NCI-H510A (cell line): Measurements from ENCODE around the gene TMIGD3.

ENCODE experiments used
- DNase-seq: peaks from one replicate; lab custom pipeline; 2025; lab: John Stamatoyannopoulos, UW

The TMIGD3 gene

GRCh38 chr1:111474521-111474920 lies 28.9 kb downstream of the TMIGD3 start:
- DNase-seq: no peak

GRCh38 chr1:111474106-111474505 lies 29.3 kb downstream of the TMIGD3 start:
- DNase-seq: no peak

DNA sequence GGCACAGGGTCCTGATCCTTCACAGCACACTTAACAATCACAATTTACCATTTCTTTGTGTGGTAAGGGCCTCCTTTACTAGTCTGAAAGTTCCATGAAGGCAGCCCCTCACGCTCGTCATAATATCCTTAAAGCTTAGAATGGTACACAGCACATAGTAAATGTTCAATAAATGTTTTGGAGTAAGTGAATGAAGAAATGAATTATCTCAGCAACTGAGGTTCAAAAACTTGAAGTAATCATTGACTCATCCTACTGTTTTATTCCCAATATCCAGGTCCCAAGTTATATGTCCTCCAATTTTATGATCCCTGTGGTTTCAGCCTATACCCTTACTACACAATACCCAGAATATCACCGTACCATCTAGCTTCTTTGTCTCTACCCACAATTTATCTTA lies 31.9 kb downstream of the TMIGD3 start:
- no peak for DNase-seq

GRCh38 chr1:111471012-111471411 lies 32.4 kb downstream of the TMIGD3 start:
- no peak for DNase-seq

DNA sequence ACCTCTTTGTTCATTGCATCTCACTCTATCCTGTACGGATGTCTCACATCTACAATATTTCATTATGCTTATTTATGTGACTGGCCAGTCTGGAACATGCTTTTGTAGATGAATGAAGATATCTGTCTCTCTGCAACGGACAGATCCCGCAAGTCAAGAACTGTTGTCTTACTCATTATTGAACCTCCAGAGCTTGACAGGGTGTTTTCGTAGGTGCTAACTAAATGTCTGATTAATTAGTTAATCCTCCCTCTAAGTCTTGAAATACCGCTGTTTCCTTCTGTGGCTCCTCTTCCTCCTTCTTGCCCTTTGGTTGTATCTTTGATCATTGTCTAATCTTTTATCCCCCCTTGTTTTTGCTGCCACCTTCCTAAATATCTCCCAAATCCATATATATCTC lies 32.8 kb downstream of the TMIGD3 start:
- DNase-seq: no peak

- DNase-seq: no peak
Observed at GRCh38 chr1:111469539-111469938, 33.9 kb downstream of the TMIGD3 start.

- no peak for DNase-seq
Observed at GRCh38 chr1:111468717-111469100, 34.7 kb downstream of the TMIGD3 start.

DNA sequence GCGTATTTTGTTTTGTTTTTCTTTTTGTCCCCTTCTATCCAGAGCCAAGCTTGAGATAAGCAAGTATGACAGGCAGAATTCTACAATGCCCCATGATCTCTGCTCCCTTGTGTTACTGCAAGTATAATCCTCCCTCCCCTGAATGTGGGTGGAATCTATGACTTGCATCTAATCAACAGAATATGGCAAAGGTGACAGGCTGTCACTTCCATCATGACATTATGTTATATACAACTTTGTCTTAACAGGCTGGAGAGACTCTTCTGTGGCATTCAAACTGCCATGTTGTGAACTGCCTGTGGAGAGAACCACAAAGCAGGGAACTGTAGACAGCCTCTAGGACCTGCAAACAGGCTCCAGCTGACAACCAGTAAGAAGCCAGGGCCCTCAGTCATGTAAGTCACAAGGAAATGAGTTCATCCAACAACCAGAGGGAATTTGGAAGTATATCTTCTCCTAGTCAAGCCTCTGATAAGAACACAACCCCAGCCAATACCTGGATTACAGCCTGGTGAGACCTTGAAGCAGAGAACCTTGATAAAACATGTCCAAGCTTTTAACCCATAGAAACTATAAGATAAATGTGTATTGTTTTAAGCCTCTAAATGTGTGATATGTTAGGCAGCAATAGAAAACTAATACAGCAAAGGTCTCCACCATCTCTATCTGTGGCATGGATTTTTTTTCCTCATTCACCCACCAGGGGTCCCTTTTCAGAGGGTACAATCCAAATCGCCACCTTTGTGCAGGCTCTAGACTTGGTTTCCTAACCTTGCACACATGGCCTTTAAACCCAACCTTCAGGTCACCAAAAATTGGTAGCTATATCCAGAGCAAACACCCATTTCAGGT lies 35.3 kb downstream of the TMIGD3 start:
- no peak for DNase-seq

DNA sequence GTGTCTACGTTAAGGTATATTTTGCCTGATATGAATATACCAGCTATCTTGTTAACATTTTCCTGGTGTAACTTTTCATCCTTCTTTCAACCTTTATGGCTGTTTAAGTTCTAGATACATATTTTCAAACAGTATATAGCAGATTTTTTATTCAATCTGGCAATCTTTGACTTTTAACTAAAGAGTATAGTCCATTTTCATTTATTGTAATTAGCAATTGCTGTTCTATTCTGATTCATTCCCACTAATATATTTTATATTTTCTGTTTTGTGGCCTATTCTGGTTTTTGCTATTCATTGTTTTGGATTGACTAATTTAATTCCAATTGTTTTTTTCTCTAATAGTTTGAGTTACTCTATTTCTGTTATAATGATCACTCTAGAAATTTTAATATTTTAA lies 37.0 kb downstream of the TMIGD3 start:
- DNase-seq: no peak

GRCh38 chr1:111465754-111466153 lies 37.7 kb downstream of the TMIGD3 start:
- no peak for DNase-seq

DNA sequence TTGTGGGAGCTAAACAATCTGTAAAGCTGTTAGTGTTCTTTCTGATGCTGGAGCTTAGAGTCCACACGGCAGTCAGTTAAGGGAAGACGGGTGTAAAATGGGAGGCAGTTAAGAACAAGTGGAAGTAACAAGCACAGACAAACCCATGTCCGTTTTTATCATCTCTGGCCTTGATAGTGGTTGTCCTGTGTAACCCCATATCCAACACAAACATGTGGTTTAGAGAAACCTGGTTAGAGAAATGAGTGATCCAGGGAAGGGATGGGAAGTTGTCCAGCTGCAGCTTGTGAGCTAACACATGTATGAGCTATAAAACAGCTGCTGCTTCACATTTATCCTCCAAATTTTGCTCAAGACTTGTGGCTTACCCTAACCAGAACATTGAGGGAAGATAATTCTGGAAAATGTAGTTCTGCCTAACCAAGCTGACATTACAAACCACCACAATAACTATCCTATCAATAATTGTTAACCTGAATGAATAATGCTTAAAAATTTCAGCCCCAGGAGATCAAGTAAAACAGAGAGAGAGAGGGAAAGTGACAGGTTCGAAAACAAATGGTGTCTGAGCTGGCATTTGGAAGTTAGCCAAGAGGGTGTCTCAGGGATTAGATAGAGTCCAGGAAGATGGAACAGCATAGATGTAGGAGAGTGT lies 40.3 kb downstream of the TMIGD3 start:
- DNase-seq: no peak

DNA sequence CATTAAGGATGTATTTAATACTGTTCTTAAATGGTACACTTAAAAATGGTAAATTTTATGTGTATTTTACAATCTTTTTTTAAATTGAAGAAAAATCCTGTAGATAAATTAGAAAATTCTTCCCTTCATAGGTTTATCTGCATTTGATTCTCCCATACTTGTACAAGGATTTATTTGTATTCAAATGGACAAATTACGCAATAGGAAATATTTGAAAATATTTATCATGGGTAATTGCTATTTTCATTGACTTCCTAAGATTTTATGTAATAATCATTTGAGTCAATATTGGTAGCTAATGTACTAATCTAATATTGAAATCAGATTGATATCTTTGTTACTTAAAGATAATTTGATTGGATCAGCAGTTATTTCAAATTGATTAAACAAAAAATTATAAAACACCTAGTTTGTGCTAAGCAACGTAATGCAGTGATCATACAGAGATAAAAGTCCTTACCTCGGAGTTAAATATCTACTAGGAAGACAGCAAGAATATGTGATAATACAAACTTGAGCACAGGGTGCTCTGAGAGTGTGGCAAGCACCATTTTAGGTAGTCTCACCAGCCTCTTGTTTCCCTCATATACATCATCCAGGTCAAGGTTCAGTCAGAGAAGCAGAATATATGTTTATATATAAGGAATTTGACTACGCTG lies 40.9 kb downstream of the TMIGD3 start:
- no peak for DNase-seq

- DNase-seq: no peak
Observed at GRCh38 chr1:111461765-111462164, 41.7 kb downstream of the TMIGD3 start.

DNA sequence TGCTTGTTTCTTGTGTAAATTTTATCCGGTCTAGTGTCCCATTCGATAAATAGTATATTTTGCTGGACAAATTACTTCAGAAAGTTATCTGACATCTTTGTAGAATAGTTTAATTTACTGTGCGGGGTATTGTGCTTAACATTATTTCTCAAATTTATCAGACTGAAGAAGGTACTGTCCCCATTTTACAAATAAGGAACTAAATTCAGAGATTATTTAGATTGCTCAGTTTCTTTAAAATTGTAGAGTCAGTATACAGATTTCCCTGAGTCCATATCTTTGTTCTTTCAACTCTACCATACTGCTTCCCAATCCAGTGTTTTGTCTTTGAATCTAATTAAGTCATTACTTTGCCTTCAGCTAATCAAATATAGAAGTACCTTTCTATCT lies 47.8 kb downstream of the TMIGD3 start:
- DNase-seq: no peak

DNA sequence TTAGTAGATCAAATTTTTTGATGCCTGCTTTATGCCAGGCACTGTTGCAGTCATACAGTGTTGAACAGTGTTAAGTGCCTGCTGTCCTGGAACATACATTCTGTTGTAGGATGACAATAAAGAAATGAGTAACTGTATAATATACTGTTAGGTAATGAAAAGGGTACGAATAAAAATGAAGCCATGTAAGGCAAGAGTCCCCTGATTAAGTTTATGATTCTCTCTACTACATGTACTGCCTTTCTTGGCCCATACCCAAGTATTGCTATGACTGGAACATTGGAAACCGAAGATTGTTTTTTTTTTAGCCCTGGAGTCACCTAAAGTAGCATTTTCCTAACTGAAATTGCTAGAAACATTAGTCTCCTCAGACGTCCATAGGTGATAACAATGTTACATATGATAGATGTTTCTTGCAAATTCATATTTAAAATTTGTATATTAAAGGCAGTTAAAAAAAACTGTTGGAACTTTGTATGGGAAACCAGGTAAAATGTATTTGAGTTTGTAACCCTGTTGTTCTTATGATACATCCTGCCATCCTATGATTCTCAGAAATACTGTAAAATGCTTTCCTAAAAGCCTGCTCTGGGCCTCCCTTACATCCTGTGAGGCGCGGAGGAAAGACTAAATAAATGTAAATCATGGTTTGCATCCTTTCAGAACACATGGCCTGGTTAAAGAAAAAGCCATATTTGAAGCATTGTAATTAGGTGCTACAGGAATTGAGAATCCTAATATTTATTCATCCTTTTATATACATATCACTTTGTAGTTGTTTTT lies 48.4 kb downstream of the TMIGD3 start:
- no peak for DNase-seq

DNA sequence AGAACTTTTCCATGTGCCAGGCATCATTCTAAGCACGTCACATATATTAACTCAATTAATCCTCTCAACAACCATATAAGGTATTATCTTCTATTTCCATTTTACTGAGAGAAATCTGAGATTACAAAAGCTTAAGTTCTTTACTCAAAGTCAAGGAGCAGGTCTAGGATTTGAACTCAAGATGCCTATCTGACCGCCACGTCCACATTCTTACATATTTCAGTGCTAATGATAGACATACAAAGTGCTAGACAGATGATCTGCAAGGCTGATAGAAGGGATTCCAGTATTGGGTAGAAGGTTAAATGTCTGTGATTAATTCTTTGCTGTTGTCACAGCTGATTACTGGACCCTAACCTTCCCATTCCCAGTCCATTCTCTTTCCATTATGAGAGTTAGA lies 49.7 kb downstream of the TMIGD3 start:
- DNase-seq: no peak

DNA sequence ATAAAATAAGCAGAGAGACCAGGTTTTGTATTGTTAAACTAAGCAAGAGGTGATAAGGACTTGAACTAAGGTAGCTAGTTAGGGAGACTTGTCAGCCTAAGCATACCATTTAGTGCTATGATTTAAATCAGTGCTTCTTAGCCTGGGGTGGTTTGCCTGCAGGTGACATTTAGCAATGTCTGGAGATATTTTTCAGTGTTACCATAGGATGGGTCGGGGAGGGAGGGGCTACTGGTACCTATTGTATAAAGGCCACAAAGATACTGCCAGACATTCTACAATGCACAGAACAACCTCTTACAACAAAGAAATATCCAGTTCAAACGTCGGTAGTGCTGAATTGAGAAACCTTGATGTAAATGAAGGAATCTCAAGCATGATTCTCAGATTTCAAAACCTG lies 50.9 kb downstream of the TMIGD3 start:
- no peak for DNase-seq

GRCh38 chr1:111450185-111450584 lies 53.2 kb downstream of the TMIGD3 start:
- DNase-seq: no peak

DNA sequence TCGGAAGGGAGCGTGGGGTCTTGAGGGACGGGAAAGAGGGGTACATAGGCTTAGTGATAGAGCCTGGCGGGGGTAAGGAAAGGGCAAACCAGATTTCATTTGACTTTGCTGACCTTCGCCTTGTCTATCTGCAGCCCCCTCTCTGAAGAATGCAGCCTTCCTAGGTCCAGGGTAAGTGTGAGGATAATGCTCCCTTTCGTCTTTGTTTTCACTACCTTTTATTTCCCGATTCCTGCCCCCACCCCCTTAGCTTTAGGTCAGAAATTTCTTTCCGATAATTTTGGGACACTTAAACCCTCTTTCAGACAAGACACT lies 53.8 kb downstream of the TMIGD3 start:
- no peak for DNase-seq

- peak; percentile 96 for DNase-seq
Observed at GRCh38 chr1:111448918-111449702, 54.3 kb downstream of the TMIGD3 start, which contains the start of the genes ATP5PB and WDR77. Gene ATP5PB, plus strand, starts transcription at chr1:111449464. Its CDS starts 78 bp downstream, at chr1:111449542. Gene WDR77, minus strand, starts transcription at chr1:111449256. Its CDS starts 87 bp downstream, at chr1:111449169.

DNA sequence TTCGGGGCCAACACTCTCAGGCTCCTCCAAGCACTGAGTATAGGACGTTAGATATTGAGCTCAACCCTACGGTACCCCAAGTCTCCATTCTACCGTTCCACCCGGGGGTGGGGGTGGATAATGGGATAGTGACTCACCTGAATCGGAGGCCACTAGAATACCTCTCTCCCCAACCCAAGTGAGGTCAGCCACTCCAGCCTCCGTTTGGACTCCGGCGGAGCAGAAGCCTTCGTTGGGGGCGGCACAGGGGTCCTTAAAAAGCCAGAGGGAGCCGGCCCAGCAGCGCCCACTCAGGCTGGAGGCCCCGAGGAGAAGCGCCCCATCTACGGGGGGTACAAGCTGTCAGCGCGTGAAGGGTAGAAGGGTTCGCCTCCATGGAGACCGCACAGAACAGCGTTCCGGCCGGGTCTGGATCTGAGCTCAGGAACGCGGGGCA lies 54.9 kb downstream of the TMIGD3 start:
- no peak for DNase-seq
